GM13976 (cell line): ENCODE measurements around the gene SOWAHB.

Experiments
- DNase-seq: peaks from one replicate; pipeline ENCODE4 v3.0.0; 2012; ENCODE audit warnings: low spot score
- in situ Hi-C: fragments of 300-500 bp; cut with MboI; formaldehyde crosslinking; loops from one replicate; pipeline ENCODE4 v1.12.0; 2022; ENCODE audit warnings: low sequenced_read_pairs, mixed read lengths, inconsistent platforms; ENCODE audit not compliant: unreplicated experiment
- TF ChIP-seq, protein P1 (sequence below): IDR thresholded peaks from 2 replicates; pipeline ENCODE4 v1.5.1; 2012; ENCODE audit warnings: borderline replicate concordance, mild to moderate bottlenecking; ENCODE audit not compliant: insufficient read depth; ENCODE audit errors: extremely low read depth, missing control alignments, control extremely low read depth

SOWAHB gene

GRCh38 chr4:76896048-76896447 lies 1.9 kb downstream of the SOWAHB start:
- in situ Hi-C loops = no loop called here
- no peak for DNase-seq
- TF ChIP-seq, protein P1, sequence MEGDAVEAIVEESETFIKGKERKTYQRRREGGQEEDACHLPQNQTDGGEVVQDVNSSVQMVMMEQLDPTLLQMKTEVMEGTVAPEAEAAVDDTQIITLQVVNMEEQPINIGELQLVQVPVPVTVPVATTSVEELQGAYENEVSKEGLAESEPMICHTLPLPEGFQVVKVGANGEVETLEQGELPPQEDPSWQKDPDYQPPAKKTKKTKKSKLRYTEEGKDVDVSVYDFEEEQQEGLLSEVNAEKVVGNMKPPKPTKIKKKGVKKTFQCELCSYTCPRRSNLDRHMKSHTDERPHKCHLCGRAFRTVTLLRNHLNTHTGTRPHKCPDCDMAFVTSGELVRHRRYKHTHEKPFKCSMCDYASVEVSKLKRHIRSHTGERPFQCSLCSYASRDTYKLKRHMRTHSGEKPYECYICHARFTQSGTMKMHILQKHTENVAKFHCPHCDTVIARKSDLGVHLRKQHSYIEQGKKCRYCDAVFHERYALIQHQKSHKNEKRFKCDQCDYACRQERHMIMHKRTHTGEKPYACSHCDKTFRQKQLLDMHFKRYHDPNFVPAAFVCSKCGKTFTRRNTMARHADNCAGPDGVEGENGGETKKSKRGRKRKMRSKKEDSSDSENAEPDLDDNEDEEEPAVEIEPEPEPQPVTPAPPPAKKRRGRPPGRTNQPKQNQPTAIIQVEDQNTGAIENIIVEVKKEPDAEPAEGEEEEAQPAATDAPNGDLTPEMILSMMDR = no peak

GRCh38 chr4:76895619-76896018 lies 2.3 kb downstream of the SOWAHB start:
- TF ChIP-seq, protein P1 = no peak
- no peak for DNase-seq
- in situ Hi-C loops = no loop called here

GRCh38 chr4:76894537-76895255 lies 3.2 kb downstream of the SOWAHB start:
- DNase-seq = peak; percentile 33
- in situ Hi-C loops = no loop called here

GRCh38 chr4:76892601-76893000 lies 5.3 kb downstream of the SOWAHB start:
- DNase-seq = no peak
- TF ChIP-seq, protein P1 = no peak
- in situ Hi-C loops = no loop called here

More at GRCh38 chr4:76894537-76895255, 3.2 kb downstream of the SOWAHB start:
- TF ChIP-seq, protein P1 = no peak

GRCh38 chr4:76892001-76892400 lies 5.9 kb downstream of the SOWAHB start:
- TF ChIP-seq, protein P1 = no peak
- no peak for DNase-seq
- in situ Hi-C loops = no loop called here

GRCh38 chr4:76886848-76887441 lies 11.0 kb downstream of the SOWAHB start:
- in situ Hi-C loops = no loop called here
- TF ChIP-seq, protein P1 = no peak

DNA sequence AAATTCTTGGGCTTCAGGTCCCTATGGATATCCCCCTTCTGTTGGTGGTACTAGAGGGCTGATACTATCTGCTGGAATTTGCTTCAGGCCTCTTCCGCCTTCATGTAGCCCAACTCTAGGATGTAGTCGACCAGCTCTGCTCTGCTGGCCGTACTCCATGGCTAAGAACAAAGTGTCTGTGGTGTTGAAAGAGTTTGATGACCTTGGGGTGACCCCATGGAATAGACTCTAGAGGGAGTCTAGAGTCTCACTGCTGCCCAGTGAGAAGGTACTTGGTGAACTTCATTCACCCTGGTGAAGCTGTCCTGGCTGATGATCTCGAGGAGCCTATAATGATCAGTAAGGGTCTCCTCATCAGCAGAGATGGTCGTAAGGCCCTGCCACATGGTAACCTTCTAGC lies 11.7 kb downstream of the SOWAHB start:
- TF ChIP-seq, protein P1 = no peak
- in situ Hi-C loops = no loop called here
- DNase-seq = no peak

More at GRCh38 chr4:76886848-76887441, 11.0 kb downstream of the SOWAHB start:
- DNase-seq = no peak
